GM19035 (cell line): ENCODE measurements around the gene USF1.
A peak's percentile ranks its signal among the peaks of the same experiment; 100 is the strongest.
"Not testable (repeated sequence)": the region's sequence is repeated elsewhere in the genome, so short reads cannot be mapped to it uniquely, and the experiment has no call there.

Experiments used
- ATAC-seq: cut with Tn5 transposase; IDR thresholded peaks from one replicate; pipeline ENCODE4 v1.9.1; 2021; ENCODE audit not compliant: unreplicated experiment

USF1 gene

DNA sequence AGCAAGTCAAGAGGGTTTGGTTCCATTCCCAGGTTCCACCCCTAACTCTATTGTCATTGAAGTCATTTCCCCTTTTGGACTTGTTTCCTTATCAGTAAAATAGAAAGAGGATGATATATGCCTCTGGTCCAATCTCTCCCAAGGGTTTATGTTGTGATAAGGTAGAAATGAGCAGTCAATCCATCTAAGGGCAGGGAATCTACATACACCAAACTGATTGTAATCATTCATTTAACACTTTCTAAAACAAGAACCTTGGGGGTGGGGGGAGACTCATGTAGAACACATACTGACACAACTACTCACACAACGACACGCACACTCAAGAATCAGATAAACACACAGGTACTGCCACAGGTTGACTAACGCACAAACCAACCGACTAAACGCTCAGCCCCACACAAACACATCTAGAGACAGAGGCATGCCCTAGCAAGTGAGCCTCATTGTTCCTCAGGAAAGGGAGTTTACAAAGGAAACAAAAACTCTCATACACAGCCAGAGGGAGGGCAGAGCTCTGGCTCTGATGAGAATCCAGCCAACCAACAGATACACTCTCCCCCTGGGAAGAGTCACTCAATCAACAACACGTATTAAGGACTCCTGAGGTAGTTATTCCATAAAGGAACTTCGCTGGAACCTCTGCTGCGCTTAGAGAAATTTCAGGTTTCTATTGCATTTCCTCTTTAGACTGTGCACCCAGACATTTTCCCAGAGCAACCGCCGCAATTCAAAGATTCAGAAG, 25.9 kb downstream of the USF1 start:
- ATAC-seq = no peak

DNA sequence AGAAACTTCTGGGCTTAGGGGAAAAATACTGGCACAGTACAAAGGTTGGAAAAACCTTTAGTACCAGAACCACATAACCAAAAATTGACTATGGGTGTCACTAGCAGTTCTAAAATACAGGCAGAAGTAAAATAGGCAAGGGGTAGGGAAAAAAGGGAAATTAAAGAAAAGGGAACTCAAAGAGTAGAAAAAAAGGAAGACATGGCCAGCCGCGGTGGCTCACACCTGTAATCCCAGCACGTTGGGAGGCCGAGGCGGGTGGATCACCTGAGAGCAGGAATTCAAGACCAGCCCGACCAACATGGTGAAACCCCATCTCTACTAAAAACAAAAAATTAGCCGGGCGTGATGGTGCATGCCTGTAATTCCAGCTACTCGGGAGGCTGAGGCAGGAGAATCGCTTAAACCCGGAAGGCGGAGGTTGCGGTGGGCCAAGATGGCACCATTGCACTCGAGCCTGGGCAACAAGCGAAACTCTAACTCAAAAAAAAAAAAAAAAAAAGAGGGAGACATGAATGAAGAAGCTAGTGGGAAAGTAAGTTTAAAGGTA, 26.6 kb downstream of the USF1 start:
- ATAC-seq = not testable (repeated sequence)

DNA sequence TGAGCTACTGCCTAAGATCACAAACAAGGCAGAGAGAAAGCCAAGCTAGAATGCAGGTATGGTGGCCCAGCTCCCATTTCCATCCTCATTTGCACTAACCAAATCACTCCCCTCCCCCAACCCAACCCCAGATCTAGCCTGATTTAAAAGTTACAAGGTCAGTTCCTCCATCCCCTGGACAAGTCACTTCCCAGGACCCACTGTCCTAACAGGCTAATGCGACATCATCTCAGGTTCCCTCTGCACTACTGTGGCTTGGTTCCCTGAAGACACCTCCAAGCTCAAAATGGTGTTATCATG, 27.2 kb downstream of the USF1 start:
- ATAC-seq = no peak

DNA sequence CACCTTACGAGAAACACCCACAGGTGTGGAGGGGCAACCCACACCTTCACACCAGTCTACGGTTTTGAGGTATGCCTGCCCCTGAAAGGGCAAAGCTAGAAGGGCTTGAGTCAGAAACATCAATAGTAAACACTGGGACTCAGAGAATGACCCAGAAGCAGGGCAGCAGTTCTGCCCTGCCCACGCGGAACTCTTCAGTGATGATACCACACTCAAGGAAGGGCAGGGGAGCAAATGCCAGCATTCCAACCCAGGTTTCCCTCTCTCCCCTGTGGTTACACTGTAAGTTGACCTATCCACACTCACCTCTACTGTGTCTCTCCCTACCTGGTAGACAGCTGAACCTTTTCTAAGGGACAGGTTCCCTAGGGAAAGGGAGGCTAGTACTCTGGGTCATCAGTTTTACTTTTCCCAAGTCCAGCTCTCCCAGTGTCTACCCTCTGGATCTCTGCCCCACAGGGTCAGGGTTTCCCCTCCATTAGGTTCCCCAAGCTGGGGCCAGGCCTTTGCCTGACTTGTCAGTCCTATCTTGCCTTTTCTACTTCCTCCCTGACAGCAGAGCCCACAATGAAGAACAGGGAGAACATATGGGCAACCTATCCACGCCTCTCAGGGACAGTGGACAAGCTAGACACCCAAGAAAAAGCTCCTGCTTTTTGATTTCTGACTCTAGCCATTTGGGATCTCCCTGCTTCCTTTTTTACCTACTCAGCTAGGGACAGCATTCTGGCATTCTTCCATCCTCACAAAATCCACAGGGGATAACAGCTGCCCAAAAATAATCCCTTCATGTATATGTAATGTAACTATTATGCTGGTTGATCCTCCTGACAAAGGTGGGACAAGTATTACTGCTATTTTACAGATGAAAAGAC, 27.8 kb downstream of the USF1 start:
- ATAC-seq = no peak

DNA sequence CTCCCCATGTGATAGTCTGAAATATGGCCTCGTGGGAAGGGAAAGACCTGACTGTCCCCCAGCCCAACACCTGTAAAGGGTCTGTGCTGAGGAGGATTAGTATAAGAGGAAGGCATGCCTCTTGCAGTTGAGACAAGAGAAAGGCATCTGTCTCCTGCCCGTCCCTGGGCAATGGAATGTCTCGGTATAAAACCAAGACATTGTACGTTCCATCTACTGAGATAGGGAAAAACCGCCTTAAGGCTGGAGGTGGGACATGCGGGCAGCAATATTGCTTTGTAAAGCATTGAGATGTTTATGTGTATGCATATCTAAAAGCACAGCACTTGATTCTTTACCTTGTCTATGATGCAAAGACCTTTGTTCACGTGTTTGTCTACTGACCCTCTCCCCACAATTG, 28.6 kb downstream of the USF1 start:
- not testable (repeated sequence) for ATAC-seq

DNA sequence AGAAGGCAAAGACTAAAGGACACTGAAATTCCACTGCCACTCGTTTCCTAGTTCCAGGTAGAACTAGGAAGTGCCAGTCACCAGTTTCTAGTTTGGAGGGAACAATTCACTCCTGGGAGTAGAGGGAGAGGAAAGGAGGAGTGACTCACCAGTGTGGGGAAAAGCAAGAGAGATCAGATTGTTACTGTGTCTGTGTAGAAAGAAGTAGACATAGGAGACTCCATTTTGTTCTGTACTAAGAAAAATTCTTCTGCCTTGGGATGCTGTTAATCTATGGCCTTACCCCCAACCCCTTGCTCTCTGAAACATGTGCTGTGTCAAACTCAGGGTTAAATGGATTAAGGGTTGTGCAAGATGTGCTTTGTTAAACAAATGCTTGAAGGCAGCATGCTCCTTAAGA, 29.1 kb downstream of the USF1 start:
- ATAC-seq = not testable (repeated sequence)

DNA sequence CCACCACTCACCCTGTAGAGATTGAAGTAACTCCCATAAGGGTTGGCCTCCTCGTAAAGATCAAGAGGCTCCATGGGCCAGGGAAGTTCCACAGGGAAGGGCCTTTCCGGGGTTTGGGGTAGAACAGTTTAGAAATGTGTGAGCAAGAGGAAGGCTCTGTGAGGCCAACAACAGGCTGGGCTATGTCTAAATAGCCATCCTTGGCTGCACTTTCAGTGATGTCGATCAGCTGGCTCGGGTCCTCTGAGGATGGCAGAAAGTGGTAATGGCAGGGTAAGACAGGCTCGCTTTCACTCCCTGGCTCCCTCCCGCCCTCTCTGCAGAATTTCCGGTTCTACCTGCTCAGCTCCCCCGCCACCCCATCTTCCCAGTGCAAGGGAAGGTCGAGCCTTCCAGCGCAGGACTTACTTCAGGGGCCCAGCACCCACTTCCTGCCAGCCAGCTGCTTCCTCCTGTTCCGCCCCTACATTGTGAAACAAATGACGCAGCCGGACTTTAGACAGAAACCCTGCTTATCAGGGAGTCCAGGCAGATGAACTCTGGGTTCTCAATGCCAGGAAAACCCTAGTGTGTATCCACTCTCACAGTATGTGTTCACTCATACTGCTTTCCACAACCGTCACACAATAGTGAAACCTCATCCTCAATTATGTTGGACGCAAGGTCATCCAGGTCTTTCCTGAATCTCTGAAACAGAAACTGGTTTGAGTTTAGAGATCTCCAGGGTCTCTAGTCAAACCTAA, 32.1 kb downstream of the USF1 start:
- ATAC-seq = peak; percentile 88

DNA sequence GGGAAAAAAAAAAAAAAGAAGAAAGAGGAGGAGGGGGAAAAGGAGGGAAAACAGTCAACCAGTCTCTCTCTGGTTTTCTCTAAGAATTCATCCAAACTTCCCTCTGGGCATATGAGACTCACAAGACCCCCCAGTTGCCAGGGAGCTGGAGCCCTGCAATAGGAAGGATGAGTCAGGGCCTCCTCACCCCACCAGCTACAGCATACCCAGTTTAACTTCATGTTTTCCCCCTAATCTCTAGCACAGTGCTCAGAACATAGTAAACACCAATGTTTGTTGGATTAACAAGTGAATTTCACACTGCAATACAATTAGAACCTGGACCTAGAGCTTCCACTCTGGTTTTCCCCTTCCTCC, 32.7 kb downstream of the USF1 start:
- no peak for ATAC-seq

DNA sequence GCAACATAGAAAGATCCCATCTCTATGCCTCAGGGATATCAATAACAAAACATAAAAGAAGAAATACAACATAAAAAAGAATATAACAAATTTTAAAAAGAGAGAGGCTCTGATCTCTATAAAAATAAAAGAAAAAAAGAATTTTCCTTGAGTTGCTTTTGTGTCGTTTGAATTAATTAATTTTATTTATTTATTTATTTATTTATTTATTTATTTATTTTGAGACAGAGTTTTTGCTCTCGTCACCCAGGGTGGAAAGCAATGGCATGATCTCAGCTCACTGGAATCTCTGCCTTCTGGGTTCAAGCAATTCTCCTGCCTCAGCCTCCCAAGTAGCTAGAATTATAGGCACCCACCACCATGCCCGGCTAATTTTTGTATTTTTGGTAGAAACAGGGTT, 33.4 kb downstream of the USF1 start:
- ATAC-seq = no peak

DNA sequence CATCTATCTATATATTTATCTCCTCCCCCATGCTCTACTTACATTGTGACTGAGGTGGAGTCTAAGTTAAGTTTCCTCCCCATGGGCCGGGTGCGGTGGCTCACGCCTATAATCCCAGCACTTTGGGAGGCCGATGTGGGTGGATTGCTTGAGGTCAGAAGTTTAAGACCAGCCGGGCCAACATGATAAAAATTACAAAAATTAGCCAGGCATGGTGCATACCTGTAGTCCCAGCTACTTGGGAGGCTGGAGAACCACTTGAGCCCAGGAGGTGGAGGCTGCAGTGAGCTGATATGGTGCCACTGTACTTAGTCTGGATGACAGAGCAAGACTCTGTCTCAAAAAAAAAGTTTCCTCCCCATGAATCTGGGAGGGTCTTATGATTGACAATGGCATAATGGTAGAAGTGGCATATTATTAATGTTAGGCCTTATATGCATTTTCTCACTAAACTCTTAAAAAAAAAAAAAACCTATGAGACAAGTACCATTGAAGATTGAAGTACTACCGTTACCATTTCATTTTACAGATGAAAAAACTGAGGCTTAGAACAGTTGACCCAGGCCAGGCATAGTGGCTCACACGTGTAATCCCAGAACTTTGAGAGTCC, 36.1 kb downstream of the USF1 start:
- ATAC-seq = no peak

DNA sequence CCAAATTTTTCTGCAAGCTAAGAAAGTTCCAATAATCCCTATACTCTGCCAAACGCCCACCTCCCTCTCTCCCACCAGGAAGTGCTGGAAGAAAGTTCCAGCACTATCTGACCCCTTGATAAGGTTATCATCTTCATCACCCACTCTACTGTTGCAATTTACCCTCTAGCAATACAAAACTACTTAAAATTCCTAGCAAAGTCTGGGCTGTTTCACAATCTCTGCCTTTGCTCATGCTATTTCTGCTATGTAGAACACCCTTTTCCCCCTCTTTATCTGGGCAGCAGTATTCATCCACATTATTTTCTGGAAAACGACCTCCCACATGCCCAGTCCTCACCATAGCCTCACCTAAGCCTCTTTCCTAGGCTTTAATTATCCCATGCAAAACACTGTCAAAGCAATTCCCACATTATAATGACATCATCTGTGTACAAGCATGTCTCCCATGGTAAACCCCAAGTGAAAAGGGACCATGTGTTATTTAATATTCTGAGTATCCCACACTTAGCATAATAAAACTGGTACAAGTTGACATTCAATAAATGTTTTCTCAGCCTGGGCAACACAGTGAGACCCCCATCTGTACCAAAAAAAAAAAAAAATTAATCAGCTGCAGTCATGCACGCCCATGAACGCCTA, 36.8 kb downstream of the USF1 start:
- no peak for ATAC-seq

DNA sequence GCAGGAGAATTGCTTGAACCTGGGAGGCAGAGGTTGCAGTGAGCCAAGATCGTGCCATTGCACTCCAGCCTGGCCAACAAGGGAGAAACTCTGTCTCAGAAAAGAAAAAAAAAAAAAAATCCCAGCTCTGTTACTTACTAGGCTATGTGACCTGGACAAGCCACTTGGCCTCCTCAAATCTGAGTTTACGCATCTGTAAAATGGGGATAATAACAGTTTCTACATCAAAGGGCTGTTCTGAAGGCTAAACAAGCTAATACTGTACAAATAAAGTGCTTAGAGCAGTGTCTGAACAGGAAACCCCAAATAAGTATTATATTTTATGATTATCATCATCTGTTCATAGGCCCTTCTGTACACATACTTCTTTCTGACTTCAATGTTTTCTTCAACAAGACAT, 38.4 kb downstream of the USF1 start:
- ATAC-seq = no peak

DNA sequence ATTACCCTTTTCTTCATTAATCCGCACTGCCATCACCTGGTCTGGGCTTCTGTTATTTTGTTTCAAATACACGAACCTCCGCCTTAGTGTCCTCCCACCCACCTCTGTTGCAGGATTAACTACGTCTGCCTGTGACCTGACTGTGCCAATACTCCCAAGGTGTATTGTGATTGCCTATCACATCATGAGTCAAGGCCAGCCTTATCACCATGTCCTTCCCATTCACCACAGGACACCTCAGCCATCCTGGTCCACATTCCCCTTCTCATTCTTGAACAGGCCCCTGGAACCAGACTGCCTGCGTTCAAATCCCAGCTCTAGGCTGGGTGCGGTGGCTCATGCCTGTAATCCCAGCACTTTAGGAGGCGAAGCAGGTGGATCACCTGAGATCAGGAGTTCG, 39.2 kb downstream of the USF1 start:
- ATAC-seq = no peak

DNA sequence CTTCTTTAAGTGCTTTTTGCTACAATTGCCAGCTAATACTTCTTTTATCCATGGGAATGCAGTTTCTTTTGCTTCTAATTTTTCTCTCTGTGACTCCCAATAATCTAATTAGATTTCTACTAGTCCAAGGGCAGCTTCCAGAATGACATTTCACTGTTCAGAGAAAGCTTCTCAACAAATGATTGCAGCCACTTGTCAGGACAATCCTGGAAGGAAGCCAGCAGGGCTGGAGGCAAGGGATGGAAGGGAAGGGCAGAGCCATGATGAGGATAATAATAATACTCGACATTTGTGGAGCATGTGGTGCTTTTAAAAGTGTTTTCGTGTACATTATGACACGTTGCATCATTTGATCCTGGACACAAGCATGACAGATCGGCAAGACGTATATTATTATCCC, 44.3 kb downstream of the USF1 start:
- ATAC-seq = no peak

DNA sequence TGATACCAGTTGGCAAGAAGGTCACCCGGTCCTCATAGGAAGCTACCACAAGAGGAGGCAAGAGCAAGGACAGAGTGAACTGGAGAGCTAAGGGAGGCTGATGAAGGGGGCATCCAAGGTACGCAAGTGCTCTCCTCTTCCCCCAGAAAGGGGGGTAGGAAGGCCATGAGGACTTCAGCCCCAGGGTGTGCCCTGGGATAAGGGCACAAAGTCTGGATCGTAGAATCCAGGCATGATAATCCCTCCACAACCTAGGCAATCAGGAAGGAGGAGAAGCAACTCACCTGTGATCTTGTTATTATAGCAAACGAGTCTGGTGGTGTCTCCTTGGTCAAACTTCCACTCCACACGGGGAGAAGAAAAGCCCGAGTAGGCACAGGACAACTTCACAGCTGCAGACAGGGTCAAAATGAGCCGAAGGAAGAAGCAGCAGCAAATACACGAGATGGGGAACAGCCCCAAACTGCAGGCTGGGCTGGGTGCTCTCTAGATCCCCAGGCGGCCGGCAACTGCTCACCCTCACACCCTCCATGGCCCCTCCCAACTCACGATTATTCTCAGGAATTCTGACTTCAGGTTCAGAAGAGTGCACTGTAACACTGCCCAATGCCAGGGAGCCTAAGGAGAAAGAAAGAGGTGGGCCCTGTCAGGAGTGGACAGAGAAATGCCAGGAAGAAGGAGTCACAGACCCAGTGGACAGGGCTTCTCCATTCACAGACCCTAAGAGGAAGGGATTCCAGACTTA, 44.9 kb downstream of the USF1 start:
- ATAC-seq = no peak

DNA sequence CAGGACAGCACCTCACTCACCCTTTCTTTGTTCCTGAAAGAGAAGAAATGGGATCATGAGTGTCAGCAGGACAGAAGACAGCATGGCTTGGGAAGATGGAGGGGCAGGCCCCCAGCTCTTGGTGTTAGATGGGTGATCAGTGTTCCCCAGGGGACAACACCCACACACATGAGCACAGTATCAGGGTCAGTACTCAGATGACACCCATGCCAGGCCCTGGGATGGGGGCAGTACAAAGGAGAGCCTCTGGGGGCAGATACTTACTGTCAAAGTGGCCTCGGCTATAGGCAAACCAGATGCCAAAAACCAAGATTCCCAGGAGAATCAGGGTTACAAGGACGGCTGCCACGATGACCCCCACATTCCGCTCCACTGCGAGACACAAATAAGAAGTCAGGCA, 46.4 kb downstream of the USF1 start:
- no peak for ATAC-seq

DNA sequence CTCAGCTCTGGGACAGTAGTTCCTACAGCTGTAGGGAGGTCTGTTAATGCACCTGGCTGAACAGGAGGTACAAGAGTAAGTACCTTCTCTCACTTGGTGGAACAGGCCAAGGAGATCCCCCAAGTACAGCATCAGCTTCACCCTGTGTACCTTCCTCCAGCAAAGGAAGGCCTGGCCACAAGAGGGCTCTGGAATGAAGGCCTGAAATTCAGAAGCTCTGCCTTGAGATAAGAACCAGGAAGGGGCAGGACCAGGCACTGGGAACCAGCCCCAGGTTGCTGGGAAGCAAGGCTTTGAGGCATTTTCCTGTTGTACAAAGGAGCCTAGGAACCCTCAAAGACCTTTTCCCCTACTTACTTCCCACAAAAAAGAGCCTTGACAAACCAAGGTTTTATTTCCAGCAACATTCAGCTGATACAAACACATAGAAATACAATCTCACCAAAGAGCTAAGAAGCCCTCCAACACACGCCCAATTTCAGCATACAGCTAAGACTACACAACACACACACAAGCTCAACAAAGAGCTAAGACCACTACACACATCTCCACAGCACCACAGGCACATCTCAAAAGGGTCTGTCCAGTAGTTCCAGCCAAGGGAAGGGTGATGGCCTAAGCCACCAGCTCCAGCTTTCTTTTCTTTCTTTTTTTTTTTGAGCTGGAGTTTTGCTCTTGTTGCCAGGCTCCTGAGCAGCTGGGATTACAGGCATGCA, 48.3 kb downstream of the USF1 start:
- ATAC-seq = no peak

DNA sequence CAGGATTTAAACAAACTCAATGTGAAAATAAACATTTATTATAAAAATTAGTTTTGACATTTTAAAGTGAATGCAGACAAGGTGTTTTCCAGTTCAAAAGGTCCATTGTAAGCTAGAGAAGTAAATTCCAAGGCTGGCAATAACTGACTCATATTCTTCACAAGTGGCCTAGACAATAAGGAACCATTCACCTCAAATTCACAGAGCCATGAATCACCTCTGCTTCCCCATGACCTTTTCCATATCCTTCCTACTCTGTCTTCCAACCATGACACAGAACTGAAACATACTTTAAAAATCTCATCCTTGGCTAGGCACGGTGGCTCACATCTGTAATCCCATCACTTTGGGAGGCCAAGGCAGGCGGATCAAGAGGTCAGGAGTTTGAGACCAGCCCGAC, 49.6 kb downstream of the USF1 start:
- no peak for ATAC-seq

DNA sequence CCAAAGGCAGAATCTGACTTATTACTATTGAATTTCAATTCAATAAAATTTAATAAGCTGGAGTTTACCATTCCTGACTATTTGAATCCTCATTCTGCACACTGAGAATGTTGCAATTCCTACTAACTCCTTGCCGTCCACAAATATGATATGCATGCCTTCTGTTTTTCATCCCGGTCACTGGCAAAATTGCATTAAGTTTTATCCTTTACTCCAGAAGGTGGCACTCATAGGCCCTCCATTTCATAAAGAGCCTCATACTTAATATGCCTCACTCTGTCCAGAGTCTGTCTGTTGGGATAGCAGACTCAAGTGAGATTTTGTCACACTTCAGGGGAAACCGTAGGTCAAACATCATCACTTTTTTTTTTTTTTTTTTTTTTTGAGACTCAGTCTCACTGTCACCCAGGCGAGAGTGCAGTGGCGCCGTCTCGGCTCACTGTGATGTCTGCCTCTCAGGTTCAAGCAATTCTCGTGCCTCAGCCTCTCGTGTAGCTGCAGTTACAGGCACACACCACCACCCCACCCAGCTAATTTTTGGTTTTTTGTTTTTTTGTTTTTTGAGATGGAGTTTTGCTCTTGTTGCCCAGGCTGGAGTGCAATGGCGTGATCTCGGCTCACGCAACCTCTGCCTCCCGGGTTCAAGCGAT, 52.1 kb downstream of the USF1 start:
- ATAC-seq = no peak
